ENCODE data around the gene JADE1. TPM values are rescaled to one million over a fixed set of nuclear protein-coding genes. Genes with fewer than 3 reads are reported as not detected.

The JADE1 gene
- total RNA-seq, 2 donors from 2014 or later: 8.3 to 9.6 TPM

DNA sequence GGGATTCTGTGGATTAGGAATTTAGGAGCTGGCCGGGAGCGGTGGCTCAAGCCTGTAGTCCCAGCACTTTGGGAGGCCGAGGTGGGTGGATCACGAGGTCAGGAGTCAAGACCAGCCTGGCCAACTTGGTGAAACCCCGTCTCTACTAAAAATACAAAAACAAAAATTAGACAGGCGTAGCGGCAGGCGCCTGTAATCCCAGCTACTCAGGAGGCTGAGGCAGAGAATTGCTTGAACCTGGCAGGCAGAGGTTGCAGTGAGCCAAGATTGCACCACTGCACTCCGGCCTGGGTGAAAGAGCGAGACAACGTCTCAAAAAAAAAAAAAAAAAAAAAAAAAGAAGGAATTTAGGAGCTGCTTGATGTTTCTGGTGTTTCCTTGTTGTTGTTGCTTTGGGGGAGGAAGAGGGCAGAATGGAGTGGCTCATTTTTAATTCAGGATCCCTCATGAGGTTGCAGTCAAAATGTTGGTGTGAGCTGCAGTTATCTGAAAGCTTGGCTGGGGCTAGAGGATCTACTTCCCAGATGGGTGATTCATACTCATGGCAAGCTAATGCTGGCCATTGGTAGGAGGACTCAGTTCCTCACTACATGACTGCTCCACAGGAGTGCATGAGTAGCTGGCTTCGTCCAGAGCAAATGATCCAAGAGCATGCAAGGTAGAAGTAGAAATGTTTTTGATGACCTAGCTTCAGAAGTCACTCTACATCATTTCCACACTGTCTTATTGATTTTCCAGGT, 26.5 kb upstream of the JADE1 start:
- Histone ChIP-seq H3K9me3 (no peaks in the 10 kb centered on the region), H3K36me3 (no peaks in the 10 kb centered on the region), H3K27ac (no peak overlapping the region), H3K9ac (ENCODE audit: low read depth in 2 of 2, low read length in 2 of 2) (no peak overlapping the region), H3K4me3 (no peak overlapping the region), H3K4me1 (no peaks in the 10 kb centered on the region), H3K27me3 (no peaks in the 10 kb centered on the region)
- DNase-seq: no peak
- intact Hi-C loops (cut with DNase I): loop anchor here (5.0 kb wide), 1 partner anchor 79 kb away; no protein-coding TSS in a partner anchor
- TF ChIP-seq, protein P1, sequence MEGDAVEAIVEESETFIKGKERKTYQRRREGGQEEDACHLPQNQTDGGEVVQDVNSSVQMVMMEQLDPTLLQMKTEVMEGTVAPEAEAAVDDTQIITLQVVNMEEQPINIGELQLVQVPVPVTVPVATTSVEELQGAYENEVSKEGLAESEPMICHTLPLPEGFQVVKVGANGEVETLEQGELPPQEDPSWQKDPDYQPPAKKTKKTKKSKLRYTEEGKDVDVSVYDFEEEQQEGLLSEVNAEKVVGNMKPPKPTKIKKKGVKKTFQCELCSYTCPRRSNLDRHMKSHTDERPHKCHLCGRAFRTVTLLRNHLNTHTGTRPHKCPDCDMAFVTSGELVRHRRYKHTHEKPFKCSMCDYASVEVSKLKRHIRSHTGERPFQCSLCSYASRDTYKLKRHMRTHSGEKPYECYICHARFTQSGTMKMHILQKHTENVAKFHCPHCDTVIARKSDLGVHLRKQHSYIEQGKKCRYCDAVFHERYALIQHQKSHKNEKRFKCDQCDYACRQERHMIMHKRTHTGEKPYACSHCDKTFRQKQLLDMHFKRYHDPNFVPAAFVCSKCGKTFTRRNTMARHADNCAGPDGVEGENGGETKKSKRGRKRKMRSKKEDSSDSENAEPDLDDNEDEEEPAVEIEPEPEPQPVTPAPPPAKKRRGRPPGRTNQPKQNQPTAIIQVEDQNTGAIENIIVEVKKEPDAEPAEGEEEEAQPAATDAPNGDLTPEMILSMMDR (IDR thresholded peaks at IDR 0.05): no peak

DNA sequence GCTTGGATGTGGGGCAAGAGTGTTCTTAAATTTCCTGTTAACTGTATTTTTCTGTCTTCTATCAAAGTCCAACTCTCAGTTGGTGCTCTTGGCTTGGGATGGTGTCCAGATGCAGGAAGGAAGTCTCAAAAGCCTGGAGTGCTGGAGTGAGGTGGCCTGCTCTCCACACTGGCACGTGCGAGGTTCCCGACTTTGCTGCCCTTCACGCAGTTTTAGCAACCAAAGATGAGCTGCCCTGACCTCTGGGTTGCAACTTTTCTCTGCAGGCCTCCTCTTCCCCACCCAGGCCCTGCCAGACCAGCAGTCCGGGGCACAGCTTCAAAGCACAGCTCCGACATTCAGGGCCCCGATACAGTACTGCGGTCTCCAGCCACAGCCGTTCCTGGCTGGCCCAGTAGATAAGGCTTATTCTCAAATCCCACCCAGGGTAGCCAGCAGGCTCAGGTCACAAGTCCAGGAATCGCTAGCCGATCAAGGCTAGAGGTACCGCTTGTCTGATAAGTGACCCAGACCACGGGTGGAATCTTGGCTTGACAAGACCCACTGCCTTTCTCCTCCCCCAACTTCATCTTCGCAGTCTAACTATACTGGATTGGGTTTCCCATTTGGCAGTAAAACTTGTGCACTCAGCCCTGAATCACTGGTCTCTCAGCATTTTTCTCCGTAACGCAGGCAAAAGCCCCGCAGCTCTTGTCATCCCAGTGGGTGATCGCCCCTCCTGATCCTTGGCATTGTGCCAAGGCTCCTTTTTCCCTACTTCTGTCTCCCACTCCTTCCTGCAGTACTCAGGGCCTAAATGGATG, 21.8 kb upstream of the JADE1 start:
- intact Hi-C loops (cut with DNase I): no loop called here
- TF ChIP-seq, protein P1 (IDR thresholded peaks at IDR 0.05): no peak

DNA sequence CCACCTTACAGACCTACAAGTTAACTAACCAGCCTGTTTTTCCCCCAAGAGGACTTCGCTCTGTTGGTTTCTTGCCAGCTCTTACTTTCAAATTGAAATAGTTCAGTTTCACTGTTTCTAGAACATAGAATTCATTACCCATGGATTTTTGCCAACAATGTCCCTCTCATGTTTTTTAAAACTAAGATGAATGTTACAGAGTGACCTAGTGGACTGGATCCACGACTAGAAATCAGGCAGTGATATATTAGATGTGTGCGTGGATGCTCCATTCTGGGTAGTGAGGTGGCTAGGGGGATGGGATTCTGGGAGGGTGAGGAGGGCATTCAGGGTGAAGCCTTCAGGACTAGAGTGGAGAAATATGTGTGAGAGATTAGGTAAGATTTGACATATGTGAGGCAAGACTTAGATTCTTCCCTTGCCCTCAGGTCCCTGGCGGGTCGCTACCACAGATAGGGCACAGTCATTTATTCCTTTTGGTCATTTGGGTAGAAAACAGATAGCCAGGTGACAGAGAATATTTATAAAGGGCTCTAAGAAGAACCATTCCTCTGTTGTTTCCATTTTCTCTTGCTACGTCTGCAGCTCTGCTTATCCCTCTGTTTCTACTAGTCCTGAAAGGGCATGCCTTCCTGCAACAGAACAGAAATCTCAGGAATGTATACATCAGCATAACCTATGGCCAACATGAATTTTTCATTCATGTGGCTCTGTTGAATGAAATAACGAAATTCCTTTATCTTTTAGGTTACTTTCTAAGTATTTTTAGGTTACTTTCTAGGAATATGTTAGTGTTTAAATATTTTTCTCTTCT, 15.4 kb upstream of the JADE1 start:
- H3K4me1 ChIP-seq: no peaks in the 10 kb centered on the region
- intact Hi-C loops (cut with DNase I): no loop called here
- TF ChIP-seq, protein P1 (IDR thresholded peaks at IDR 0.05): no peak
- no peaks in the 10 kb centered on the region for H3K36me3 ChIP-seq
- H3K9me3 ChIP-seq: no peaks in the 10 kb centered on the region
- no peak overlapping the region for H3K4me3 ChIP-seq
- H3K9ac ChIP-seq (ENCODE audit: low read depth in 2 of 2, low read length in 2 of 2): no peak overlapping the region
- no peak overlapping the region for H3K27ac ChIP-seq
- DNase-seq: no peak
- H3K27me3 ChIP-seq: no peaks in the 10 kb centered on the region

More for the DNA sequence above, 21.8 kb upstream of the JADE1 start:
- no peak overlapping the region for H3K9ac ChIP-seq (ENCODE audit: low read depth in 2 of 2, low read length in 2 of 2)
- no peaks in the 10 kb centered on the region for H3K9me3 ChIP-seq
- no peaks in the 10 kb centered on the region for H3K4me1 ChIP-seq
- no peak overlapping the region for H3K27ac ChIP-seq
- H3K27me3 ChIP-seq: no peaks in the 10 kb centered on the region
- H3K36me3 ChIP-seq: no peaks in the 10 kb centered on the region
- H3K4me3 ChIP-seq: no peak overlapping the region
- no peak for DNase-seq

DNA sequence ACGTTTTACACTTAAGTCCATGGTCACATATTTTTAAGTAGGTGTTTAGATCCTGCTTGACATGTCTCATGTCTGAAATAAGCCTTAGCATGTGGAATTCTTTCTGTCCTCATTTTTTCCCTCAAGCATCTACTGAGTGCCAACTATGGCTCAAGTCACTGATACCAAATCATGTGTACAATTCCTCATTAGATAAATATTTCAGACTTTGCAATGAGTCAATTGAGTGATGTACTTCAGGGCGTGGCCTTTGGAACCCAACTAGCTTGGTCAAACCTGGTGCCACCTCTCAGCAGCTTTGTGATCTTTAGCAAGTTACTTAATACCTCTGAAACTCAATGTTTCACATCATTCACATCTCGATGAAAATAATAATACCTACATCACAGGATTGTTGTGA, 12.6 kb upstream of the JADE1 start:
- TF ChIP-seq, protein P1 (IDR thresholded peaks at IDR 0.05): no peak
- H3K27me3 ChIP-seq: no peaks in the 10 kb centered on the region
- H3K36me3 ChIP-seq: no peaks in the 10 kb centered on the region
- no peak overlapping the region for H3K27ac ChIP-seq
- intact Hi-C loops (cut with DNase I): no loop called here
- H3K4me3 ChIP-seq: no peak overlapping the region
- no peaks in the 10 kb centered on the region for H3K9me3 ChIP-seq
- H3K9ac ChIP-seq (ENCODE audit: low read depth in 2 of 2, low read length in 2 of 2): no peak overlapping the region
- no peaks in the 10 kb centered on the region for H3K4me1 ChIP-seq
- DNase-seq: no peak

DNA sequence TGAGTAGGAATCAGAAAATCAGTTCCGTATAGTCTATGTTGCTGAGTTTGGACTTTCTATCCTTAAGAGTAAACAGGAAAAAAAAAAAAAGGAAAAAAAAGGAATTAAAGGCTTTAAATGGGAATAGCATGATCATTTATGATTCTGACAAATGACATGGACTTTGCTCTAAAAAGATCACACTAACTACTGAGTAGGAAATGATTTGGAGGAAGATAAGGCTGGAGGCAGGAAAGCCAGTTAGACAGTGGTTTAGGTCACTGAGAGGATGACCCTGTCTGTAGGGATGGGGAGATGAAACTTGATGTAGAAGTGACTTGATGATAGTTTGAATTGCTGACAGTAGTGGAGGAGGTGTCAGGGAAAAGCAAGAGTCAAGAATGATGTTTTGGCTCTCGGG, 9.2 kb upstream of the JADE1 start:
- H3K36me3 ChIP-seq: no peaks in the 10 kb centered on the region
- no peaks in the 10 kb centered on the region for H3K27me3 ChIP-seq
- TF ChIP-seq, protein P1 (IDR thresholded peaks at IDR 0.05): no peak
- intact Hi-C loops (cut with DNase I): no loop called here
- H3K9me3 ChIP-seq: no peaks in the 10 kb centered on the region
- no peak overlapping the region for H3K4me3 ChIP-seq
- DNase-seq: no peak
- no peaks in the 10 kb centered on the region for H3K4me1 ChIP-seq
- H3K27ac ChIP-seq: no peak overlapping the region
- no peak overlapping the region for H3K9ac ChIP-seq (ENCODE audit: low read depth in 2 of 2, low read length in 2 of 2)

Data from colonic mucosa (tissue), 4 donors.